GM13976 (cell line): ENCODE measurements around the gene DOP1A.

ENCODE experiments used
- DNase-seq: peaks from one replicate; pipeline ENCODE4 v3.0.0; 2012; ENCODE audit warnings: low spot score
- CTCF ChIP-seq: IDR thresholded peaks from 2 replicates; pipeline ENCODE4 v1.5.1; 2012; ENCODE audit warnings: borderline replicate concordance, mild to moderate bottlenecking; ENCODE audit not compliant: insufficient read depth; ENCODE audit errors: extremely low read depth, missing control alignments, control extremely low read depth
- in situ Hi-C: fragments of 300-500 bp; cut with MboI; formaldehyde crosslinking; loops from one replicate; pipeline ENCODE4 v1.12.0; 2022; ENCODE audit warnings: low sequenced_read_pairs, mixed read lengths, inconsistent platforms; ENCODE audit not compliant: unreplicated experiment

The DOP1A gene

GRCh38 chr6:83192456-83192855 lies 125.0 kb downstream of the DOP1A start:
- DNase-seq: no peak
- in situ Hi-C loops: no loop called here
- no peak for TF ChIP-seq CTCF

GRCh38 chr6:83192871-83193746 lies 125.6 kb downstream of the DOP1A start, which contains the start of the genes PGM3 and RWDD2A:
TSS of gene PGM3 (minus strand) at chr6:83193265. CDS start at chr6:83191012, 2,253 bp downstream.
TSS of gene RWDD2A (plus strand) at chr6:83193357. CDS start at chr6:83194452, 1,095 bp downstream.
- peak; percentile 99 for DNase-seq
- no peak for TF ChIP-seq CTCF
- in situ Hi-C loops: no loop called here

- peak; percentile 46 for DNase-seq
- in situ Hi-C loops: no loop called here
Observed at GRCh38 chr6:83193747-83194566, 126.5 kb downstream of the DOP1A start.

GRCh38 chr6:83198486-83199172 lies 131.2 kb downstream of the DOP1A start:
- in situ Hi-C loops: no loop called here
- no peak for TF ChIP-seq CTCF
- no peak for DNase-seq

More at GRCh38 chr6:83193747-83194566, 126.5 kb downstream of the DOP1A start:
- no peak for TF ChIP-seq CTCF

- DNase-seq: no peak
- TF ChIP-seq CTCF: no peak
- in situ Hi-C loops: no loop called here
Observed at GRCh38 chr6:83199173-83199862, 131.8 kb downstream of the DOP1A start.
